ENCODE measurements around the gene USP47. TPM values are rescaled to one million over a fixed set of nuclear protein-coding genes. Genes with fewer than 3 reads are reported as not detected.

USP47 gene
- total RNA-seq = 100 to 1,000 TPM in 1 of 4 donors, 10 to 100 TPM in 3; 85.2 to 154 (median 94.5) TPM

- DNase-seq = peak; percentile 90 to 92
- Histone ChIP-seq H3K36me3 (no peaks in the 10 kb centered on the region), H3K4me3 (replicated peaks in 1 of 3) (peak within 1 kb of the TSS; percentile 58 to 83 (median 60)), H3K4me1 (peaks cover 28 to 31% of the 10 kb centered on the region in 2 donors), H3K27me3 (no peaks in the 10 kb centered on the region), H3K9me3 (no peaks in the 10 kb centered on the region), H3K27ac (peak within 1 kb of the TSS; percentile 96 to 99 (median 99))
- intact Hi-C loops (cut with DNase I) = no loop called here
- 0 to 2% methylated on average over 18 to 21 of the region's 70 CpGs for WGBS, 2 donors
- TF ChIP-seq POLR2A (IDR thresholded peaks at IDR 0.05) = peak; percentile 40 to 92
- peak in 4 of 6 experiments; percentile 57 to 66 (median 62) for TF ChIP-seq CTCF (IDR thresholded peaks at IDR 0.05)
These were observed at the start of gene USP47 for GRCh38 chr11:11841723-11842420. Gene USP47, plus strand, starts transcription at chr11:11841972. Its CDS starts 214 bp downstream, at chr11:11842186.

- Histone ChIP-seq H3K4me1 (no peaks in the 10 kb centered on the region), H3K36me3 (no peaks in the 10 kb centered on the region), H3K9me3 (no peaks in the 10 kb centered on the region), H3K4me3 (replicated peaks in 1 of 3) (no peak overlapping the region), H3K27me3 (no peaks in the 10 kb centered on the region), H3K27ac (no peak overlapping the region)
- intact Hi-C loops (cut with DNase I) = loop anchor here (10.0 kb wide), 1 partner anchor 252 kb away; no protein-coding TSS in a partner anchor
- TF ChIP-seq CTCF (IDR thresholded peaks at IDR 0.05) (no peak), POLR2A (IDR thresholded peaks at IDR 0.05) (no peak)
- WGBS, 2 donors = 63 to 75% methylated on average over 2 of the region's 2 CpGs
- no peak for DNase-seq
These were observed 48.7 kb upstream of the USP47 start for GRCh38 chr11:11793073-11793472.

- TF ChIP-seq POLR2A (IDR thresholded peaks at IDR 0.05) (no peak), CTCF (IDR thresholded peaks at IDR 0.05) (peak; percentile 65 to 87 (median 78))
- Histone ChIP-seq H3K4me3 (replicated peaks in 1 of 3) (no peak overlapping the region), H3K4me1 (no peaks in the 10 kb centered on the region), H3K9me3 (no peaks in the 10 kb centered on the region), H3K27ac (no peak overlapping the region), H3K36me3 (no peaks in the 10 kb centered on the region), H3K27me3 (no peaks in the 10 kb centered on the region)
- 23 to 69% methylated on average over 5 of the region's 5 CpGs for WGBS, 2 donors
- DNase-seq = peak; percentile 70 to 91
- intact Hi-C loops (cut with DNase I) = loop anchor here (10.0 kb wide), 1 partner anchor 246 kb away; no protein-coding TSS in a partner anchor
These were observed 43.0 kb upstream of the USP47 start for GRCh38 chr11:11798586-11799438.

GRCh38 chr11:11805228-11805627 lies 36.5 kb upstream of the USP47 start:
- WGBS, 2 donors = 94 to 96% methylated on average over 1 of the region's 1 CpG
- no peak for DNase-seq
- Histone ChIP-seq H3K9me3 (no peaks in the 10 kb centered on the region), H3K36me3 (no peaks in the 10 kb centered on the region), H3K4me1 (no peaks in the 10 kb centered on the region), H3K27me3 (no peaks in the 10 kb centered on the region), H3K4me3 (replicated peaks in 1 of 3) (no peak overlapping the region), H3K27ac (no peak overlapping the region)
- intact Hi-C loops (cut with DNase I) = no loop called here
- TF ChIP-seq CTCF (IDR thresholded peaks at IDR 0.05) (no peak), POLR2A (IDR thresholded peaks at IDR 0.05) (no peak)

Data from thyroid gland (tissue), 4 donors.